Left lobe of liver (tissue), 2 donors: ENCODE results near the gene RHOV. TPM values are rescaled to one million over a fixed set of nuclear protein-coding genes. Genes with fewer than 3 reads are reported as not detected.
A peak's percentile ranks its signal among the peaks of the same experiment; 100 is the strongest.
"Not testable (repeated sequence)": the region's sequence is repeated elsewhere in the genome, so short reads cannot be mapped to it uniquely, and the experiment has no call there.

Experiments used
- ATAC-seq: fragments of 200-7000 bp; cut with Tn5 transposase; one replicate; pipeline ENCODE4 v1.9.1; 2020; ENCODE audit warnings: mild to moderate bottlenecking, moderate library complexity
- DNase-seq: peaks from one replicate; pipeline ENCODE4 v3.0.0-alpha.2; 2020; ENCODE audit warnings: low spot score
- total RNA-seq: library from RNA; stranded (reverse); gene quantifications from one replicate; pipeline ENCODE4 v1.2.1, GENCODE V29; 2021
- donor health status: DM: no; HTN: no; CAD: no; lungs with moderate emphysema.
- donor health status: DM: no; HTN: yes; CAD: no.

The RHOV gene
- total RNA-seq, 1 donor from 2014 or later, result not detected

DNA sequence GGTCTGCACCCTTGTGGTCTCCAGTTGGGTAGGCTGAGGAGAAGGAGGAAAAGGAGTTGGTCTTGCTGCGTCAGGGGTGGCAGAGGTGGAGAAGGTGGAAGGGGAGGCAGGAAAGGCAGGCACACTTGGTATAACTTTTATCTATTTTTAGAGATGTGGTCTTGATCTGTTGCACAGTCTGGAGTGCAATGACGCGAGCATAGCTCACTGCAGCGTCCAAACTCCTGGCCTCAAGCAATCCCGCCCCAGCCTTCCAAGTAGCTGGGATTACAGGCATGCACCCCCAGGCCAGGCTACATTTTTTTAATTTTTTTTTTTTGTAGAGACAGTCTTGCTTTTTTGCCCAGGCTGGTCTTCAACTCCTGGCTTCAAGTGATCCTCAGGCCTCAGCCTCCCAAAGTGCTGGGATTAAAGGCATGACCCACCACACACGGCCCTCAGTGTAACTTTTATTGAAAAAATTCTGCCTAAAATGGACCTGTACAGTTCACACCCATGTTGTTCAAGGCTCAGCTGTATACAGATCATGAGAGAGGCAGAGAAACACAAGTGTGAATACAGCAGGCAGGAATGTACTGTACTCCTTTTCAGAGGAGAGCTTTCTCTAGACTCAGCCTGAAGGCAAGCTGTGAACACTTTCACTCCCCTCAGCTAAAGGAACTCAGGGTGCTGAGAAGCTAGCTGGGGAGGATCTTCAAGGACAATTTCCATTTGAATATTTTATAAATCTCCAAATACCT lies 2.1 kb upstream of the RHOV start:
- ATAC-seq (no peak), DNase-seq (no peak)

DNA sequence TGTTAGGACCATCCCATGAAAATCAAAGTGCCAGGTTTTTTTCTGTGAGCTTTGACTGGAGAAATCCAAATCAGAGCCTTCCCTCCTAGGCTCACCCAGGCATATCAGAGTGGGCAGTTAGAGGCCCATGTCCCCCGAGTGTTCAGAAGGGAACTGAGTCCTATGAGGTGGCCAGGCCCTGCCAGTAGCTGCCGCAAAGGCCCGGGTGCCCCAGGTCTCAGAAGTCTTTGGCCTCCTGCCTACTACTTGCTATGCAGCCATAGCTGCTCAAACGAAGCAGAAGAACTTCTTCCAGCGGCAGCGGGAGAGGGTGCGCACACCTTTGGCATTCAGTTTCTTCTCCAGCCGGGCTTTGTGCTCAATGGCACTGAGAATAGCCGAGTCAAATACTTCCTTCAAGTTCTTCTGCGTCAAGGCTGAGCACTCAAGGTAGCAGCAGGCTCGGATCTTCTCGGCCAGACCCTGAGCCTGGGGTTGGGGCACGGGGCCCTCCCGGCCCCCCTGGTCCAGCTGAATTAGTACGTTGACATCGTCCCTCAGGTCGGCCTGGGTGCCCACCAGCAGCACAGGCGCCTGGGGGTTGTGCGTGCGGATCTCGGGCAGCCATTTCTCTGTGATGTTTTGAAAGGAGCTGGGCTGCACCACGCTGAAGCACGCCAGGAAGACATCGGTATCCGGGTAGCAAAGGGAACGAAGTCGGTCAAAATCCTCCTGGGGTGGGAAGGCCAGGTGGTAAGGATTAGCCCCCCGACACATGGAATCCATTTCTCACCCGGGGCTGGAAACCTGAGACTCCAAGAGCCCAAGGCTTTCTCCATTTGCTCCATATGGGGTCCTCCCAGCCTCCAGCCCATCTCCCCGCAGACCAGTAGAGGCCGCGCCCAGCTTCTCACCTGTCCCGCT lies 992 bp downstream of the RHOV start:
- DNase-seq (no peak), ATAC-seq (no peak)

- no peak for ATAC-seq
Measured at GRCh38 chr15:40871749-40872617, 2.1 kb downstream of the RHOV start.

GRCh38 chr15:40870716-40871115 lies 3.3 kb downstream of the RHOV start:
- DNase-seq (no peak), ATAC-seq (no peak)

More at GRCh38 chr15:40871749-40872617, 2.1 kb downstream of the RHOV start:
- DNase-seq, result no peak

DNA sequence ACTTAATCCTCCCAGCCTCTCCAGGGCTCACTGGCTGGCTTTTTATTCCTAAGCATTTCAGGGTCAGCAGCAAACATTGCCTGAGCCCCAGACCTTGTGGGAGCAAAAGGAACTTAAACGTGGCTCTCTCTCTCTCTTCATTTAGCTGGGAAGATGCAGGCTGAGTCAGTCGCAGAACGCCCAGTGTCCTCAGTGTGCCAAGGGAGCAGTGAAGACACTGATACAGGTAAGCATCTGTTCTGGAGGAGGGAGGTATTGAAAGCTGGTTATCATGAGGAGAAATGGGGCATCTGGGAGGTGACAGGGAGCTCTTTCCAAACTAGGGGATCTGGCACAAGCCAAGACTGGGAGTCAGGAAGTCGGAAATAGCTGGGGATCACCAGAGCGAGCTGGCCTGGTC lies 4.3 kb downstream of the RHOV start:
- ATAC-seq (no peak), DNase-seq (no peak)

- no peak for ATAC-seq
- no peak for DNase-seq
Measured at GRCh38 chr15:40867199-40867598, 6.8 kb downstream of the RHOV start.

- ATAC-seq, result no peak
Measured at GRCh38 chr15:40863660-40864270, 10.3 kb downstream of the RHOV start.

DNA sequence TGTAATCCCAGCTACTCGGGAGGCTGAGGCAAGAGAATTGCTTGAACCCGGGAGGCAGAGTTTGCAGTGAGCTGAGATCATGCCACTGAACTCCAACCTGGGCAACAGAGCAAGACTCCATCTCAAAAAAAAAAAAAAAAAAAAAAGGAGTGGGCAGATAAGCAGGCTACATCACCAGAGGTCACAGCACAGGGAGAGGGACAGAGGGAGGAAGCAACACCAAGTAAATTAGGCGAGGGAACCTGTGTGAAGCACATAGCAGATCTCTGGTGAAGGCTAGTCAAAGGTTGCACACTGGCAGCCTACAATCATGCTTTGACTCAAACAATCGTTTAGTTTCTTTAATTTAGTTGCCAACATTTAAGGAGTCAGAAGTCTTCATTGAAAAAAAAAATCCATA lies 12.9 kb downstream of the RHOV start:
- DNase-seq, ATAC-seq: not testable (repeated sequence)

More at GRCh38 chr15:40863660-40864270, 10.3 kb downstream of the RHOV start:
- no peak for DNase-seq

DNA sequence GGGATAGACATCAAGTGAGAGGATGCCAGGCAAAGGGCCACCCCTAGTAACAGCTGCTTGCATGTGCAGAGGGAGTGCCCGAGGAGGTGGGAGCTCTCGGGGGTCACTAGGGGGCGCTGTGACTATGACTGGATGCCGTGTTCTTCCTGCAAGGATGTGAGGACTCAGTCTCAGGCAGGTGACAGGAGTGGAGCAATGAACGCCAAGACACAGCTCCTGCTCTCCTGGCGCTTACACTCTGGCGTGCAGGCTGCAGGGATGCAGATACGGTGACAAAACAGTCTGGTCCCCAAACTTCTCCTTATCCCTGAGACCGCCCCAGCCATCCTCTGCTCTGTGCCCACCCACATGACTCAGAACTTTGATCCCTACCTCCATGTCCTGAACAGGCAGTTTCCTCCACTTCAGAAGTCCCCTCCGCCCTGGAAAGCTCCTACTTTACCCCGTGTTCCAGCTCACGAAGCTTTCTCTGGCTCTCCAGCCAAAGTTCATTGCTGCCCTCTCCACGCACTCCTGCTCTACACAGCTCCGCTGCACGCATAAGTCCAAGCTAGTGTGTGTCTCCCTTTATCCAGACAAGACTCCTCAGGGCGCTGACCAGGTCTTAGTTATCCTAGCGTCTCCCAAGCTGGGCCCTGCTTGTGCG lies 14.7 kb downstream of the RHOV start:
- ATAC-seq, result peak; percentile 81
- DNase-seq, result peak; percentile 72

- no peak for ATAC-seq
Measured at GRCh38 chr15:40858706-40859105, 15.3 kb downstream of the RHOV start.

DNA sequence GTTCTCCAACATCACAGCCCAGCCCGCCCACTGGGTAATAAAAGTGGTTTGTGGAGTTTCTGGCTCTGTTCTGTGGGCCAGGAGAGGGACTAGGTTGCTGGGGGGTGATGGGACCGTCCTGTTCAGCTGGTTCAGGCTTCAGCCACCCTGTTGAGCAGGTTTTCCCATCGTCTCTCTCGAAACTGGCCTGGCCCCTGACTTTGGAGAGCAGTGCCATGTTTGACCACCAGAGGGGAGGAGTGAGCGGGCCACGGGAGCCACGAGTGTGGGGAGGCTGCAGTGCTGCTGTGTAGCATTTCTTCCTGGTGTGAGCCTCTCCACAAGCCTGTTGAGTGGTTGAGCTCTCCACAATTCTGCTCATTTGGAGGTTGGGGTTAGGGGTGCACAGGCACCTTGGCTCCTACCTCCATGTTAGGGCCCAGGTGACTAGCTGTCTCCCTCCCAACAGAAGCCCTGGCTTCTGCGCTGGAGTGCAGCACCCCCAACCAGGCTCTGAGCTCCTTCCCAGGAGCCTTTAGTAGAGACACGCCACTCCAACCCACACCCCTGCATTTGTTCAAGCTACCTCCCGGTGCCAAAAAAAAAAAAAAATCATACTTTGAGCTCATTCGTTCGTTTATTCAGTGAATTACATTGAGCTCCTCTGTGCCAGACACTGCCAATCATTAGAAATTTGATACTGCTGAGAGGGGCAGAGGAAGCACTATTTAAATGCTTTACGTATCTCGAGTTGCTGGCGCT lies 16.3 kb downstream of the RHOV start:
- peak; percentile 92 for ATAC-seq

More at GRCh38 chr15:40858706-40859105, 15.3 kb downstream of the RHOV start:
- DNase-seq, result no peak

GRCh38 chr15:40856746-40857145 lies 17.3 kb downstream of the RHOV start:
- ATAC-seq (no peak), DNase-seq (no peak)

More for the DNA sequence above, 16.3 kb downstream of the RHOV start:
- peak; percentile 74 for DNase-seq

- ATAC-seq (no peak), DNase-seq (no peak)
Measured at GRCh38 chr15:40855706-40856234, 18.3 kb downstream of the RHOV start.

DNA sequence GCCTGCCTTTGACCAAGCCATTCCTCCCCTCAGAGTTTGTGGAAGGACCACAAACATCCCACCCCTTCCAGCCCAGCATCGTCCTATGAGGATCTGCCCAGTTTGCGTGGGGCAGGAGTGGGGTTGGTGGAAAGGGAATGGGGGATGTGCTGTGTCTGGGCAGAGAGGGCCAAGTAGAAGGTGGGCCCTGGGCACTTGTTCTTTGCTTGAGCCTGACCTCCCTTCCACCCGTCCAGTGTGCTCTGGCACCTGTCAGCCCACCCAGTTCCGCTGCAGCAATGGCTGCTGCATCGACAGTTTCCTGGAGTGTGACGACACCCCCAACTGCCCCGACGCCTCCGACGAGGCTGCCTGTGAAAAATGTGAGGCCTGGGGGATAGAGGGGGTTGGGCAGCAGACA lies 19.9 kb downstream of the RHOV start:
- no peak for ATAC-seq
- no peak for DNase-seq

- DNase-seq (no peak), ATAC-seq (no peak)
Measured at GRCh38 chr15:40853241-40853890, 20.7 kb downstream of the RHOV start.

DNA sequence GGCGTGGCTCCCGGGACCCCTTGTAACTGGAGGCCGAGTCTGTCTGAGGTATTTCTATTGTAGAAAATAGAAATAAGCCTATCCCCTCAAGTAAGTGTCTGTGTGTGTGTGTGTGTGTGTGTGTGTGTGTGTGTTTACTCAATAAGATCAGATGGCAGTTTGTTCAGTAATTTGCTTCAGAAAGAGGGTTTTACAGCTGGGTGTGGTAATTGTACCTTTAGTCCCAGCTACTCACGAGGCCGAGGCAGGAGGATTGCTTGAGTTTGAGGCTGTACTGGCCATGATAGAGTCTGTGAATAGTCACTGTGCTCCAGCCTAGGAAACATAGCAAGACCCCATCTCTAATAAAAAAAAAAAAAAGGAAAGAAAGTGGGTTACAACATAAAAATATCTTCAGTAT lies 21.5 kb downstream of the RHOV start:
- DNase-seq (no peak), ATAC-seq (no peak)

DNA sequence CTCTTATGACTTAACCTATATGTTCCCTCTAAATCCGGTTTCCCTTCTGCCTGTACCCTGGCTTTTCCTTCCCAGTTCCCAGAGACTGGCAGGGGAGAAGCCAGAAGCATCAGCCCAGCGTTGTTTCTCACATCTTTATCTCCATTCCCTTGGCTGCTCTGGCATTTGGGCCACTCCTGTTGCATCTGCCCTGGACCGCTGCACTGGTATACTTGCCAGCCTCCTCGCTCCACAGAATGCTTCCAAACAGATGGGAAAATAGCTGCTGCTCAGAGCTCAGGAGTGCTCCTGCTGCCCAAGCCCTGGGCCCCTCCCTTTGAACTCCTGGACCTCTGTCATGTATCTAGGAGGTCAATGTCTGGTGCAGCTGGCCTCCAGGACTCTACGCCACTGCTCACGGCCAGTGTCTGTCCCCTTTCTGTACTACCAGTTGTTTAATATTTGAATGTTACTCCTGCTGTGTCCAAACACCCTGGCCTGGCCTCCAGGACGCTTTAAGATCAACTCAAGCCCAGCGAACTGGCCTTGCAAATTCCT lies 23.4 kb downstream of the RHOV start:
- no peak for DNase-seq
- ATAC-seq, result peak; percentile 29
